Endothelial cell of umbilical vein (primary cell): ENCODE results near the gene MYOCD. TPM values are rescaled to one million over a fixed set of nuclear protein-coding genes. Genes with fewer than 3 reads are reported as not detected.

ENCODE experiments used
- BruUV-seq: library from RNA; stranded (reverse); fragments of 400-500 nt; replicated peaks from 2 replicates; lab custom pipeline; 2021; lab: Mats Ljungman, UMichigan
- CTCF ChIA-PET: fragments of 300-600, 350-600 bp; sonication (Branson Sonifier 250); formaldehyde crosslinking; loops from one replicate; lab custom pipeline; 2021; ENCODE audit warnings: antibody characterized with exemption, inconsistent platforms; lab: Charles Lee
- POLR2A ChIA-PET: fragments of 300-600, 350-600 bp; sonication (Branson Sonifier 250); formaldehyde crosslinking; loops from one replicate; lab custom pipeline; 2021; ENCODE audit warnings: antibody characterized with exemption, inconsistent platforms; lab: Charles Lee
- DNase-seq: peaks from one replicate; pipeline ENCODE4 v3.0.0-alpha.2; 2011; ENCODE audit warnings: low read depth, low spot score
- FAIRE-seq: peaks from 2 replicates; lab custom pipeline; 2011; peaks lifted over from hg19 to GRCh38; lab: Jason Lieb, UNC
- H2AFZ ChIP-seq: 2 replicates; pipeline ENCODE4 v1.6.0; 2012; ENCODE audit warnings: low read depth, low read length, control low read depth, inconsistent platforms
- H3K27ac ChIP-seq: 2 replicates; pipeline ENCODE4 v1.5.1; 2011; ENCODE audit warnings: low read depth, mild to moderate bottlenecking, control low read depth, low read length, moderate library complexity; ENCODE audit not compliant: insufficient read depth
- H3K27me3 ChIP-seq, 2 experiments: 2 replicates each; pipeline versions ENCODE4 v1.6.0 to v1.6.1; 2011; ENCODE audit warnings: low read length in 2 of 2, mixed read lengths in 1 of 2; ENCODE audit not compliant: control insufficient read depth in 2 of 2, insufficient read depth in 2 of 2
- H3K36me3 ChIP-seq, 2 experiments: 2 replicates in 1 of 2; 3 replicates in 1 of 2; pipeline ENCODE4 v1.5.1; 2011; ENCODE audit warnings: low read length in 2 of 2, mild to moderate bottlenecking in 1 of 2, moderate library complexity in 1 of 2; ENCODE audit not compliant: control insufficient read depth in 2 of 2, insufficient read depth in 2 of 2; ENCODE audit errors: extremely low read depth in 1 of 2
- H3K4me1 ChIP-seq: 3 replicates; pipeline ENCODE4 v1.5.1; 2011; ENCODE audit warnings: mild to moderate bottlenecking, low read length; ENCODE audit not compliant: control insufficient read depth, insufficient read depth; ENCODE audit errors: extremely low read depth
- H3K4me2 ChIP-seq: 2 replicates; pipeline ENCODE4 v1.6.1; 2011; ENCODE audit warnings: low read length, control low read depth, mixed read lengths; ENCODE audit not compliant: insufficient read depth
- H3K4me3 ChIP-seq, 3 experiments: fragments of 200-600 bp in 1 of 3; sonication (generic), shearing (Covaris generic) in 1 of 3; replicated peaks in 1 of 3; 2 replicates each; pipeline ENCODE4 v1.5.1; 2011 to 2016; ENCODE audit warnings: control low read depth in 3 of 3, low read length in 3 of 3, mild to moderate bottlenecking in 2 of 3, inconsistent platforms in 1 of 3, low read depth in 1 of 3, moderate library complexity in 1 of 3; ENCODE audit not compliant: insufficient read depth in 1 of 3
- H3K79me2 ChIP-seq: 2 replicates; pipeline ENCODE4 v1.6.0; 2012; ENCODE audit warnings: low read length, inconsistent platforms; ENCODE audit not compliant: control insufficient read depth, insufficient read depth
- H3K9ac ChIP-seq: replicated peaks from 2 replicates; pipeline ENCODE3; 2011; ENCODE audit warnings: low read length, control low read depth; ENCODE audit not compliant: insufficient read depth; ENCODE audit errors: extremely low read depth
- H3K9me1 ChIP-seq: replicated peaks from 3 replicates; pipeline ENCODE4 v1.6.0; 2011; ENCODE audit warnings: mild to moderate bottlenecking, low read length; ENCODE audit not compliant: control insufficient read depth, insufficient read depth; ENCODE audit errors: extremely low read depth
- H3K9me3 ChIP-seq: replicated peaks from 2 replicates; pipeline ENCODE4 v1.5.1; 2012; ENCODE audit warnings: low read length, inconsistent platforms; ENCODE audit not compliant: control insufficient read depth, insufficient read depth
- H4K20me1 ChIP-seq: replicated peaks from 2 replicates; pipeline ENCODE3; 2011; ENCODE audit warnings: mild to moderate bottlenecking, low read length; ENCODE audit not compliant: control insufficient read depth, insufficient read depth; ENCODE audit errors: extremely low read depth
- EZH2 ChIP-seq: IDR thresholded peaks from 2 replicates; pipeline ENCODE4 v1.6.1; 2012; ENCODE audit warnings: borderline replicate concordance, low read depth, mild to moderate bottlenecking, moderate library complexity, low read length, inconsistent platforms; ENCODE audit not compliant: severe bottlenecking
- FOS ChIP-seq: IDR thresholded peaks from 2 replicates; pipeline ENCODE4 v1.6.1; 2011; ENCODE audit warnings: mild to moderate bottlenecking, low read length, moderate library complexity, borderline replicate concordance; ENCODE audit not compliant: insufficient read depth
- JUN ChIP-seq: IDR thresholded peaks from 2 replicates; pipeline ENCODE4 v1.6.1; 2011; ENCODE audit warnings: borderline replicate concordance, low read depth; ENCODE audit not compliant: insufficient read length, insufficient read depth
- MAX ChIP-seq: IDR thresholded peaks from 2 replicates; pipeline ENCODE4 v1.6.1; 2011; ENCODE audit not compliant: insufficient read depth, insufficient read length
- POLR2A ChIP-seq: IDR thresholded peaks from 2 replicates; pipeline ENCODE4 v1.6.1; 2012; ENCODE audit warnings: low read depth, mild to moderate bottlenecking, control low read depth, low read length
- POLR2AphosphoS5 ChIP-seq: IDR thresholded peaks from 2 replicates; pipeline ENCODE4 v1.6.1; 2012; ENCODE audit warnings: low read depth, mild to moderate bottlenecking, control low read depth, low read length, moderate library complexity; ENCODE audit not compliant: insufficient read depth
- dilution Hi-C: fragments of 300-500 bp; cut with MboI; formaldehyde crosslinking; loops from one replicate; pipeline ENCODE4 v1.15.0; 2019; ENCODE audit warnings: low sequenced_read_pairs; ENCODE audit not compliant: extremely low pct_ligation_motif_present
- intact Hi-C: fragments of 100-400 bp; cut with micrococcal nuclease; formaldehyde crosslinking; loops from one replicate; pipeline ENCODE4 v1.10.0; 2022
- polyA plus RNA-seq, 4 experiments: library from polyadenylated mRNA; depleted of rRNA in 3 of 4; stranded (reverse) in 3 of 4; unstranded in 1 of 4; fragments of >200 nt; gene quantifications; 2 replicates each; pipeline versions ENCODE4 v1.2.1 to v1.2.3, GENCODE V29; 2011 to 2012; ENCODE audit warnings: missing spikeins in 1 of 4
- total RNA-seq: library from RNA; stranded (reverse); gene quantifications from 2 replicates; pipeline ENCODE4 v1.2.3, GENCODE V29; 2021
- TF ChIP-seq, protein P1 (sequence below), 2 donors: IDR thresholded peaks; 1 replicate in 1 of 2; 2 replicates in 1 of 2; pipeline ENCODE4 v1.5.1; 2011; ENCODE audit warnings: low read length in 2 of 2, mild to moderate bottlenecking in 2 of 2, moderate library complexity in 2 of 2, control low read depth in 1 of 2, inconsistent platforms in 1 of 2, low read depth in 1 of 2; ENCODE audit not compliant: insufficient read depth in 1 of 2; ENCODE audit errors: extremely low read depth in 1 of 2

Gene MYOCD
- total and polyA plus RNA-seq, 2 donors (not counting 3 experiments of a cell fraction or from before 2014, with no cell fraction given): not detected

GRCh38 chr17:12664894-12665262 is 812 bp upstream of the MYOCD start:
- H3K36me3 ChIP-seq: no peaks in the 10 kb centered on the region
- FAIRE-seq: no peak
- dilution Hi-C loops: no loop called here

More at GRCh38 chr17:12664894-12665262, 812 bp upstream of the MYOCD start:
- H3K9me1 ChIP-seq: no peaks in the 10 kb centered on the region
- no peaks in the 10 kb centered on the region for H3K4me1 ChIP-seq
- H3K27ac ChIP-seq: no peak overlapping the region
- H3K9me3 ChIP-seq: no peaks in the 10 kb centered on the region
- no peak overlapping the region for H3K4me3 ChIP-seq
- intact Hi-C loops: loop anchor here (5.0 kb wide), 1 partner anchor 323 kb away; no protein-coding TSS in a partner anchor
- no peak for DNase-seq
- no peak overlapping the region for H3K9ac ChIP-seq
- no peak overlapping the region for H2AFZ ChIP-seq
- H3K4me2 ChIP-seq: no peak overlapping the region
- TF ChIP-seq POLR2AphosphoS5: no peak
- TF ChIP-seq FOS: no peak
- TF ChIP-seq, protein P1, sequence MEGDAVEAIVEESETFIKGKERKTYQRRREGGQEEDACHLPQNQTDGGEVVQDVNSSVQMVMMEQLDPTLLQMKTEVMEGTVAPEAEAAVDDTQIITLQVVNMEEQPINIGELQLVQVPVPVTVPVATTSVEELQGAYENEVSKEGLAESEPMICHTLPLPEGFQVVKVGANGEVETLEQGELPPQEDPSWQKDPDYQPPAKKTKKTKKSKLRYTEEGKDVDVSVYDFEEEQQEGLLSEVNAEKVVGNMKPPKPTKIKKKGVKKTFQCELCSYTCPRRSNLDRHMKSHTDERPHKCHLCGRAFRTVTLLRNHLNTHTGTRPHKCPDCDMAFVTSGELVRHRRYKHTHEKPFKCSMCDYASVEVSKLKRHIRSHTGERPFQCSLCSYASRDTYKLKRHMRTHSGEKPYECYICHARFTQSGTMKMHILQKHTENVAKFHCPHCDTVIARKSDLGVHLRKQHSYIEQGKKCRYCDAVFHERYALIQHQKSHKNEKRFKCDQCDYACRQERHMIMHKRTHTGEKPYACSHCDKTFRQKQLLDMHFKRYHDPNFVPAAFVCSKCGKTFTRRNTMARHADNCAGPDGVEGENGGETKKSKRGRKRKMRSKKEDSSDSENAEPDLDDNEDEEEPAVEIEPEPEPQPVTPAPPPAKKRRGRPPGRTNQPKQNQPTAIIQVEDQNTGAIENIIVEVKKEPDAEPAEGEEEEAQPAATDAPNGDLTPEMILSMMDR (IDR thresholded peaks at IDR 0.05; ENCODE audit: extremely low read depth in 1 of 2, insufficient read depth in 1 of 2, low read depth in 1 of 2, low read length in 2 of 2): no peak
- no peak for TF ChIP-seq EZH2
- TF ChIP-seq POLR2A: no peak
- no peak for TF ChIP-seq JUN
- TF ChIP-seq MAX: no peak
- POLR2A ChIA-PET: no interaction called here
- no peaks in the 10 kb centered on the region for H4K20me1 ChIP-seq
- H3K27me3 ChIP-seq: peaks cover 14 to 18% of the 10 kb centered on the region in 2 experiments
- BruUV-seq: no TSS peak
- no peaks in the 10 kb centered on the region for H3K79me2 ChIP-seq
- CTCF ChIA-PET: no interaction called here
